ENCODE data around the gene PCBP3.

- no peak for TF ChIP-seq CTCF (IDR thresholded peaks at IDR 0.05; ENCODE audit: extremely low read depth in 1 of 2, insufficient read depth in 1 of 2, low read depth in 1 of 2, low read length in 2 of 2)
- no peak for TF ChIP-seq POLR2A (IDR thresholded peaks at IDR 0.05; ENCODE audit: low read depth, low read length)
- TF ChIP-seq EZH2 (IDR thresholded peaks at IDR 0.05; ENCODE audit: borderline replicate concordance, low read depth, low read length, severe bottlenecking): no peak
- no peak for TF ChIP-seq JUN (IDR thresholded peaks at IDR 0.05; ENCODE audit: borderline replicate concordance, insufficient read depth, insufficient read length, low read depth)
Observed at GRCh38 chr21:45801989-45802388, 158.5 kb downstream of the PCBP3 start.

All from endothelial cell of umbilical vein (primary cell).